ENCODE results near the gene WNT7B.

- TF ChIP-seq JUND (IDR thresholded peaks at IDR 0.05; ENCODE audit: low read length), result no peak
- TF ChIP-seq CTCF (IDR thresholded peaks at IDR 0.05; ENCODE audit: control extremely low read depth in 1 of 3, insufficient read depth in 1 of 3, low read depth in 1 of 3, low read length in 3 of 3), result no peak
- TF ChIP-seq EZH2 (IDR thresholded peaks at IDR 0.05; ENCODE audit: low read depth, low read length, severe bottlenecking), result no peak
- TF ChIP-seq E2F6 (IDR thresholded peaks at IDR 0.05), result no peak
- TF ChIP-seq SRF (IDR thresholded peaks at IDR 0.05; ENCODE audit: low read depth, low read length), result no peak
- TF ChIP-seq HDAC6 (IDR thresholded peaks at IDR 0.05; ENCODE audit: low read depth, low read length), result no peak
- no peak for TF ChIP-seq CHD7 (IDR thresholded peaks at IDR 0.05; ENCODE audit: insufficient replicate concordance, low read length)
- no peak for TF ChIP-seq RNF2 (IDR thresholded peaks at IDR 0.05; ENCODE audit: borderline replicate concordance, low read depth, low read length, missing control alignments, poor library complexity, severe bottlenecking)
- TF ChIP-seq POLR2A (IDR thresholded peaks at IDR 0.05; ENCODE audit: control extremely low read depth in 1 of 2, low read depth in 2 of 2, low read length in 2 of 2), result no peak
- TF ChIP-seq FOSL1 (IDR thresholded peaks at IDR 0.05; ENCODE audit: insufficient read depth, low read depth, low read length), result no peak
These were observed 59.1 kb downstream of the WNT7B start for GRCh38 chr22:45917700-45918458.
